ENCODE data around the gene DAGLB.

DAGLB gene

DNA sequence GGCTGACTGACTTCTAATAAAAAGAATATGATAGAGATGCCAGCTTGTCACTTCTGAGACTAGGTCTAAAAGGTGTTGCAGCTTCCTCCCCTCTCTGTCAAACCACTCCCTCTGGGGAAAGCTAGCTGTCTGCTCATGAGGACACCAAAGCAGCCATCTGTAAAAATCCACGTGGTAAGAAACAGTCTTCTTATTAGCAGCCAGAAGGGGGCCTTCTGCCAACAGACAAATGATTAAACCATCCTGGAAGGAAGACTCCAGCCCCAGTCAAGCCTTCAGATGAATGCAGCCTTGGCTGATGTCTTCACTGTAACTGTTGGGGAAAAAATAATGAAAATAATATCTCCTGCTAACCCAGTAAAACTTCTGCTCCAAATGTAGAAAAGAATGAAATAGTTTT lies 41.9 kb upstream of the DAGLB start:
- no peak overlapping the region for H3K4me3 ChIP-seq (ENCODE audit: control insufficient read depth, low read depth, low read length)
- no peak for DNase-seq (ENCODE audit: low read depth)
- TF ChIP-seq CTCF (conservative IDR thresholded peaks at IDR 0.05; ENCODE audit: control insufficient read depth, insufficient read depth, low read depth, low read length): no peak

DNA sequence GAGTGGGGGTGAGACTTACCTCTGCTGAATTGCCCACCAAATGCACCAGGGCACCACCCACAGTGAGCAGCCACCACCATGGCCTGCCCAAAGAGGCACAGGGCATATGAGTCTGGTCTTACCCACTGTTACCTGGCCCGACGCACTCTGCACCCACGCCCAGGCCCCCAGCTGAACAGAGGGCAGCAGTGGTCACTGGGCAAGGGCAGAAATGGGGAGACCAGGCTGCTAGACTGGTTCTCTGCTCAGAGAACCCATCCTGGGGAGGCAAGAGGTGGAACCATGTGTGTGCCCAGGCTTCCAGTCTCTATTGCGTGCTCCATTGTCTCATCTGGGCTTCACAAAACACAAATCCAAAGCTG lies 39.4 kb upstream of the DAGLB start:
- no peak for DNase-seq (ENCODE audit: low read depth)
- no peak overlapping the region for H3K4me3 ChIP-seq (ENCODE audit: control insufficient read depth, low read depth, low read length)
- no peak for TF ChIP-seq CTCF (conservative IDR thresholded peaks at IDR 0.05; ENCODE audit: control insufficient read depth, insufficient read depth, low read depth, low read length)

DNA sequence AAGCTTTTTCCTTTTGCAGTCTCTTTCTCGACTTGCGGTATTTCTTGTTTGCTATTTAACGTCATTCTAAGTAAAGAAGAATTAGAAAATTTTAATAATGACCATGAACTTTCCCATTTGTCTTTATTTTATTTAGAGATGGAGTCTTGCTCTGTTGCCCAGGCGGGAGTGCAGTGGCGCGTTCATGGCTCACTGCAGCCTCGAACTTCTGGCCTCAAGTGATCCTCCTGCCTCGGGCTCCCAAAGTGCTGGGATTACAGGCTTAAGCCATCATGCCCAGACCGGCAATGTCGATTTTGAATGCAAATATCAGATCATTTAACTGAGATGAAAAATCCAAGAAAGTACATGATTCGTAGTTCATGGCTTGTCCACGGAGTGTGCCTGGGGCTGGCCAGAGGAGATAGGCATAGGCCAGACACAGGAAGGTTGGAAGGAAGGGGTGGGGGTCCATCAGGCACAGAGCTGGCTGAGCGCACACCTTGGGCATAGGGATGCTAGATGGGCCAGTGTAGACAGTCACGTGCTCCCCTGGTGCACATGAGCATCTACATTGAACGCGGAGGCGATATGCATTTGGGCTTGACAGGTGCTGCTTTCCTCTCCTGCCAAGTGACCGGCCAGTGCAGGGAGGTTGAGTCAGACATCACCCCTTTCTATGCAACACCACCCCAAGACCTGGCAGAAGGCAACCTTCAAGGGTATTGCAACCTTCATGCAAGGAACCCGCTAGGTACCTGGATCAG lies 38.9 kb upstream of the DAGLB start:
- no peak for TF ChIP-seq CTCF (conservative IDR thresholded peaks at IDR 0.05; ENCODE audit: control insufficient read depth, insufficient read depth, low read depth, low read length)
- H3K4me3 ChIP-seq (ENCODE audit: control insufficient read depth, low read depth, low read length): no peak overlapping the region
- DNase-seq (ENCODE audit: low read depth): no peak

DNA sequence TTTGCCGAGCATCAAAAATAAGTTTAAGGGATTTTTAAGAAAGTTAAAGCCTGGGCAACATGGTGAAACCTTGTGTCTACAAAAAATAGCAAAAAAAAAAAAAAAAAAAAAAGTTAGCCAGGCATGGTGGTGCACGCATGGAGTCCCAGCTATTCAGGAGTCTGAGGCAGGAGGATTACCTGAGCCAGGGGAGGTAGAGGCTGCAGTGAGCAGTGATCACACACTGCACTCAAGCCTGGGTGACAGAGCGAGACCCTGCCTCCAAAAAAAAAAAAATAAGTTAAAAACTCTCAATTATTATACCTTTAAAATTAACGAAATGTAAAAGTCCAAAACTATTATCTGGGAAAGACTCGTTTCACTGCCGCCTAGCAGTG lies 35.0 kb upstream of the DAGLB start:
- TF ChIP-seq CTCF (conservative IDR thresholded peaks at IDR 0.05; ENCODE audit: control insufficient read depth, insufficient read depth, low read depth, low read length): no peak
- peak overlapping the region; percentile 91 for H3K4me3 ChIP-seq (ENCODE audit: control insufficient read depth, low read depth, low read length)

GRCh38 chr7:6482307-6482706 lies 34.6 kb upstream of the DAGLB start:
- TF ChIP-seq CTCF (conservative IDR thresholded peaks at IDR 0.05; ENCODE audit: control insufficient read depth, insufficient read depth, low read depth, low read length): no peak
- H3K4me3 ChIP-seq (ENCODE audit: control insufficient read depth, low read depth, low read length): peak overlapping the region; percentile 91
- DNase-seq (ENCODE audit: low read depth): no peak

More for the DNA sequence above, 35.0 kb upstream of the DAGLB start:
- no peak for DNase-seq (ENCODE audit: low read depth)

DNA sequence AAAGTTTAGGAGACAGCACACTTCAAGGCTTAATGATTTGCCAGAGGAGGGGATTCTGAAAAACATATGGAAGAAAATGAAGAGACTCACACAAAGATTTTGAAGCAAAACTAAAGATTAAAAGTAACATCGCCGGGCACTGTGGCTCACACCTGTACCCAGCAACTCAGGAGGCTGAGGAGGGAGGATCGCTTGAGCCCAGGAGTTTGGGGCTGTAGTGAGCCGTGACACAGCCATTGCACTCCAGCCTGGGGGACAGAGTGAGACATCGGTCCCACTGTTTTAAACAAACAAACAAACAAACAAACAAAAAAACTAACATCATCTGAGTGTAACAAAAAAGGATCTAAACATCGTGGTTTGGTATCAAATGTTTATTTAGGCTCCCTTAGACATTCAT lies 33.7 kb upstream of the DAGLB start:
- H3K4me3 ChIP-seq (ENCODE audit: control insufficient read depth, low read depth, low read length): peak overlapping the region; percentile 44
- TF ChIP-seq CTCF (conservative IDR thresholded peaks at IDR 0.05; ENCODE audit: control insufficient read depth, insufficient read depth, low read depth, low read length): no peak

GRCh38 chr7:6480323-6480660 lies 32.5 kb upstream of the DAGLB start:
- peak overlapping the region; percentile 44 for H3K4me3 ChIP-seq (ENCODE audit: control insufficient read depth, low read depth, low read length)
- no peak for TF ChIP-seq CTCF (conservative IDR thresholded peaks at IDR 0.05; ENCODE audit: control insufficient read depth, insufficient read depth, low read depth, low read length)
- DNase-seq (ENCODE audit: low read depth): no peak

More for the DNA sequence above, 33.7 kb upstream of the DAGLB start:
- DNase-seq (ENCODE audit: low read depth): no peak
